Renal cortical epithelial cell (primary cell): Measurements from ENCODE around the gene PRH2. TPM values are rescaled to one million over a fixed set of nuclear protein-coding genes. Genes with fewer than 3 reads are reported as not detected.
A peak's percentile ranks its signal among the peaks of the same experiment; 100 is the strongest.

Source experiments
- DNase-seq: peaks from one replicate; pipeline ENCODE4 v3.0.0-alpha.2; 2011; ENCODE audit warnings: low read depth
- total RNA-seq: library from RNA; depleted of rRNA; stranded (reverse); fragments of >200 nt; gene quantifications from 2 replicates; pipeline ENCODE4 v1.2.3, GENCODE V29; 2014

Gene PRH2
- not detected in 2 replicates for total RNA-seq

GRCh38 chr12:10928746-10929286 is at the start of gene PRH2:
TSS of gene PRH2 (plus strand) at chr12:10929236. CDS start at chr12:10929274, 38 bp downstream.
- DNase-seq, result no peak

GRCh38 chr12:10884086-10884725 is 44.8 kb upstream of the PRH2 start, which contains the start of gene PRH1:
TSS of gene PRH1 (minus strand) at chr12:10884255. CDS start at chr12:10884217, 38 bp downstream.
- no peak for DNase-seq

- no peak for DNase-seq
Measured at GRCh38 chr12:10889226-10889625, 39.8 kb upstream of the PRH2 start.

- no peak for DNase-seq
Measured at GRCh38 chr12:10891937-10892336, 37.1 kb upstream of the PRH2 start.

- DNase-seq, result no peak
Measured at GRCh38 chr12:10896854-10897253, 32.2 kb upstream of the PRH2 start.

GRCh38 chr12:10900530-10900929 is 28.5 kb upstream of the PRH2 start:
- DNase-seq, result no peak

- no peak for DNase-seq
Measured at GRCh38 chr12:10900972-10901371, 28.1 kb upstream of the PRH2 start.

- DNase-seq, result peak; percentile 13
Measured at GRCh38 chr12:10901427-10901826, 27.6 kb upstream of the PRH2 start.

- DNase-seq, result no peak
Measured at GRCh38 chr12:10904686-10905085, 24.4 kb upstream of the PRH2 start.

GRCh38 chr12:10909462-10909861 is 19.6 kb upstream of the PRH2 start, which contains the start of gene TAS2R13:
TSS of gene TAS2R13 (minus strand) at chr12:10909562. CDS start at chr12:10909298, 264 bp downstream.
- DNase-seq, result no peak

GRCh38 chr12:10910380-10910779 is 18.7 kb upstream of the PRH2 start:
- DNase-seq, result no peak

GRCh38 chr12:10919809-10920208 is 9.2 kb upstream of the PRH2 start:
- no peak for DNase-seq

- DNase-seq, result no peak
Measured at GRCh38 chr12:10926269-10926668, 2.8 kb upstream of the PRH2 start.

GRCh38 chr12:10936506-10936905 is 7.5 kb downstream of the PRH2 start:
- no peak for DNase-seq

GRCh38 chr12:10939163-10939562 is 10.1 kb downstream of the PRH2 start, which contains the start of gene TAS2R14:
TSS of gene TAS2R14 (minus strand) at chr12:10939263. CDS start at chr12:10939207, 56 bp downstream.
- no peak for DNase-seq

- peak; percentile 91 for DNase-seq
Measured at GRCh38 chr12:10940389-10940788, 11.4 kb downstream of the PRH2 start.

GRCh38 chr12:10941369-10941768 is 12.3 kb downstream of the PRH2 start:
- DNase-seq, result no peak

- DNase-seq, result peak; percentile 96
Measured at GRCh38 chr12:10941916-10942607, 13.0 kb downstream of the PRH2 start.

- no peak for DNase-seq
Measured at GRCh38 chr12:10943167-10943566, 14.1 kb downstream of the PRH2 start.

GRCh38 chr12:10952645-10953044 is 23.6 kb downstream of the PRH2 start:
- DNase-seq, result no peak

GRCh38 chr12:10956085-10956484 is 27.0 kb downstream of the PRH2 start:
- no peak for DNase-seq

GRCh38 chr12:10957741-10958140 is 28.7 kb downstream of the PRH2 start:
- DNase-seq, result no peak

- DNase-seq, result no peak
Measured at GRCh38 chr12:10959804-10960203, 30.8 kb downstream of the PRH2 start.
